B cell (primary cell): ENCODE measurements around the gene KCNK4. TPM values are rescaled to one million over a fixed set of nuclear protein-coding genes. Genes with fewer than 3 reads are reported as not detected.

Experiments used
- ATAC-seq: fragments of 200-7000 bp; cut with Tn5 transposase; one replicate; pipeline ENCODE4 v1.10.0; 2021; ENCODE audit warnings: low read depth, mild to moderate bottlenecking, moderate number of reproducible peaks, moderate library complexity
- CTCF ChIA-PET: fragments of 350-600 bp; sonication (Branson Sonifier 250); formaldehyde crosslinking; loops from one replicate; lab custom pipeline; 2021; ENCODE audit warnings: antibody characterized with exemption, inconsistent platforms; lab: Charles Lee
- POLR2A ChIA-PET: fragments of 350-600 bp; sonication (Branson Sonifier 250); formaldehyde crosslinking; loops from one replicate; lab custom pipeline; 2021; ENCODE audit warnings: antibody characterized with exemption; lab: Charles Lee
- DNase-seq: peaks from one replicate; pipeline ENCODE4 v3.0.0; 2013
- H2AFZ ChIP-seq: 2 replicates; pipeline ENCODE4 v1.6.1; 2012; ENCODE audit warnings: mild to moderate bottlenecking, low read depth, low read length; ENCODE audit not compliant: insufficient read depth, poor library complexity, severe bottlenecking
- H3K27ac ChIP-seq, 2 donors: 1 replicate in 1 of 2; 2 replicates in 1 of 2; pipeline ENCODE4 v1.5.1; 2012 to 2013; ENCODE audit warnings: low read length in 2 of 2, mild to moderate bottlenecking in 2 of 2, moderate library complexity in 1 of 2
- H3K27me3 ChIP-seq, 4 experiments: fragments of 200-600 bp in 1 of 4; sonication (generic) in 1 of 4; replicated peaks in 1 of 4; 1 replicate in 2 of 4; 2 replicates in 2 of 4; pipeline versions ENCODE4 v1.6.1 to v1.7.0; 2013 to 2016; ENCODE audit warnings: low read length in 3 of 4, mild to moderate bottlenecking in 2 of 4, mixed read lengths in 1 of 4, moderate library complexity in 1 of 4; ENCODE audit not compliant: insufficient read depth in 4 of 4, control insufficient read depth in 3 of 4; ENCODE audit errors: control extremely low read depth in 1 of 4
- H3K36me3 ChIP-seq, 2 experiments: replicated peaks in 1 of 2; 1 replicate in 1 of 2; 2 replicates in 1 of 2; pipeline versions ENCODE4 v1.6.1 to v1.7.1; 2013; ENCODE audit warnings: low read length in 1 of 2; ENCODE audit not compliant: insufficient read depth in 2 of 2, control insufficient read depth in 1 of 2; ENCODE audit errors: control extremely low read depth in 1 of 2, extremely low read depth in 1 of 2
- H3K4me1 ChIP-seq, 2 donors: fragments of 200-600 bp in 1 of 2; sonication (generic) in 1 of 2; 1 replicate in 1 of 2; 2 replicates in 1 of 2; pipeline versions ENCODE4 v1.5.1 to v1.6.1; 2013 to 2017; ENCODE audit warnings: low read length in 2 of 2; ENCODE audit not compliant: control insufficient read depth in 2 of 2, insufficient read depth in 2 of 2
- H3K4me2 ChIP-seq: replicated peaks from 2 replicates; pipeline ENCODE3; 2012; ENCODE audit warnings: mild to moderate bottlenecking, low read depth, low read length; ENCODE audit not compliant: poor library complexity, severe bottlenecking
- H3K4me3 ChIP-seq, 5 experiments: fragments of 200-600 bp in 1 of 5; sonication (generic) in 1 of 5; 1 replicate in 3 of 5; 2 replicates in 2 of 5; pipeline versions ENCODE4 v1.5.1 to v1.7.0; 2011 to 2016; ENCODE audit warnings: low read length in 4 of 5, mild to moderate bottlenecking in 4 of 5, low read depth in 2 of 5, control low read depth in 1 of 5, moderate library complexity in 1 of 5; ENCODE audit not compliant: insufficient read depth in 1 of 5; ENCODE audit errors: control extremely low read depth in 1 of 5, extremely low read depth in 1 of 5
- H3K79me2 ChIP-seq: fragments of 200-600 bp; sonication (generic); one replicate; pipeline ENCODE4 v1.6.0; 2016; ENCODE audit warnings: low read length; ENCODE audit not compliant: control insufficient read depth, insufficient read depth
- H3K9ac ChIP-seq: fragments of 200-600 bp; sonication (generic); 2 replicates; pipeline ENCODE4 v1.6.1; 2017; ENCODE audit warnings: mild to moderate bottlenecking, low read length, moderate library complexity
- H3K9me3 ChIP-seq, 3 donors: one replicate each; pipeline versions ENCODE4 v1.6.1 to v1.7.1; 2013; ENCODE audit warnings: low read length in 2 of 3; ENCODE audit not compliant: control insufficient read depth in 2 of 3, insufficient read depth in 1 of 3; ENCODE audit errors: control extremely low read depth in 1 of 3
- H4K20me1 ChIP-seq: 2 replicates; pipeline ENCODE4 v1.6.0; 2012; ENCODE audit warnings: mild to moderate bottlenecking, low read length; ENCODE audit not compliant: insufficient read depth, control insufficient read depth, poor library complexity, severe bottlenecking
- H3K27ac Mint-ChIP-seq: one replicate; pipeline ENCODE4 v1.8.0; 2021; ENCODE audit warnings: mixed read lengths
- H3K27me3 Mint-ChIP-seq: one replicate; pipeline ENCODE4 v1.8.0; 2021; ENCODE audit warnings: mixed read lengths
- H3K4me1 Mint-ChIP-seq: one replicate; pipeline ENCODE4 v1.8.0; 2021; ENCODE audit warnings: mixed read lengths
- H3K4me3 Mint-ChIP-seq: one replicate; pipeline ENCODE4 v1.8.0; 2021; ENCODE audit warnings: mixed read lengths
- H3K9me3 Mint-ChIP-seq: one replicate; pipeline ENCODE4 v1.8.0; 2022; ENCODE audit warnings: mixed read lengths; ENCODE audit not compliant: insufficient read depth
- EZH2 ChIP-seq: IDR thresholded peaks from 2 replicates; pipeline ENCODE4 v1.6.1; 2012; ENCODE audit warnings: borderline replicate concordance, low read depth, mild to moderate bottlenecking, moderate library complexity, low read length; ENCODE audit not compliant: insufficient read depth, poor library complexity, severe bottlenecking
- WGBS: methylation state at CpG from one replicate; pipeline ENCODE4 v1.1.5; 2013; ENCODE audit warnings: missing lambda C conversion rate; ENCODE audit not compliant: insufficient coverage; 5-methylcytosine and 5-hydroxymethylcytosine counted together
- intact Hi-C: fragments of 100-400 bp; cut with micrococcal nuclease; formaldehyde crosslinking; loops from one replicate; pipeline ENCODE4 v1.10.0; 2022
- polyA minus RNA-seq: library from RNA; depleted of rRNA, polyadenylated mRNA; stranded (reverse); fragments of >200 nt; gene quantifications from 2 replicates; pipeline ENCODE4 v1.2.3, GENCODE V29; 2012
- polyA plus RNA-seq: library from polyadenylated mRNA; depleted of rRNA; stranded (reverse); fragments of >200 nt; gene quantifications from 2 replicates; pipeline ENCODE4 v1.2.3, GENCODE V29; 2012
- total RNA-seq, 2 donors: library from RNA; stranded (reverse); fragments of 120-200 nt in 1 of 2; gene quantifications; 1 replicate in 1 of 2; 2 replicates in 1 of 2; pipeline versions ENCODE4 v1.2.3 to v1.2.4, GENCODE V29; 2013 to 2022
- TF ChIP-seq, protein P1 (sequence below): fragments of 200-600 bp; IDR thresholded peaks from one replicate; pipeline ENCODE4 v1.8.0; 2022; ENCODE audit warnings: antibody characterized with exemption, mild to moderate bottlenecking

The KCNK4 gene
- total RNA-seq = 0.32 and 0.39 TPM in 2 replicates
- total RNA-seq (2013) = not detected
- polyA plus RNA-seq = 0.09 TPM in 1 of 2 replicates, not detected in the other
- polyA minus RNA-seq = 0.64 TPM in 1 of 2 replicates, not detected in the other

DNA sequence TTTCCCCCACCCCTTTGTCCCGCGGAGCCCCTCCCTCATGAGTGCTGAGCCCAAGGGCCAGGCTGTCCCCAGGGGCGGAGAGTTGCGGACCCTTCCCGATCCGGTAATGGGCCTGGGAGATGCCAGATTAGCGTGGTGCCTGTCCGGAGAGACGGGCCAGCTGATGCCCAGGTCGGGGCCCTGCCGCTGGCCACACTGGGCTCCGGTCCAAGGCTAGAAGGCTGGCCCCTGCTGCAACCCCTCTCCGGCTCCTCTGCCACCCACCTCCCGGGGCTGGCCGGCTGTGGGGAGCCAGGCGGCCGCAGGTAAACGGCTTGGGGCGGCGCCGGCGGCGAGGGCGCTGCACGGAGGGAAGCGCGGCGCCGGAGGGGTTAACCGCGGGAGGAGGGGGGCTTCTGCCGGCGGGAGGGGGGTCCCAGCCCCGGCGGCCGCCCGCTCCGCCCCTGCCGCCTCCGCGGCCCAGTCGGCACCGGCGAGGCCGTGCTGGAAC, at the start of gene KCNK4:
TSS of gene KCNK4 (plus strand) at position 41 of the 490 bp plus-strand sequence. CDS start 1,717 bp downstream, outside the sequence.
- POLR2A ChIA-PET = no interaction called here
- Histone ChIP-seq H4K20me1 (peaks cover 32% of the 10 kb centered on the region), H2AFZ (no peak within 1 kb of the TSS), H3K36me3 (no peaks in the 10 kb centered on the region), H3K4me3 (peak within 1 kb of the TSS in 3 of 5 experiments; percentile 32 to 54 (median 45)), H3K79me2 (peaks cover 9% of the 10 kb centered on the region), H3K4me2 (peak within 1 kb of the TSS; percentile 89), H3K9me3 (peaks cover 0 to 11% (median 0%) of the 10 kb centered on the region in 3 donors), H3K4me1 (peaks cover 10 to 27% of the 10 kb centered on the region in 2 donors), H3K27ac (no peak within 1 kb of the TSS), H3K27me3 (peaks cover 0 to 52% (median 36%) of the 10 kb centered on the region in 4 experiments), H3K9ac (peak within 1 kb of the TSS; percentile 43)
- DNase-seq = peak; percentile 49
- peaks cover 14% of the 10 kb centered on the region for H3K4me1 Mint-ChIP-seq
- H3K27ac Mint-ChIP-seq = no peak within 1 kb of the TSS
- ATAC-seq = no peak
- CTCF ChIA-PET = interaction anchor here (6.8 kb wide), 1 partner anchor 11 kb away, joined by 47 read pairs; the partner anchor contains the start of gene CATSPERZ
- intact Hi-C loops = no loop called here
- H3K4me3 Mint-ChIP-seq = peak within 1 kb of the TSS; percentile 82
- 12% methylated on average over 45 of the region's 45 CpGs for WGBS
- peaks cover 34% of the 10 kb centered on the region for H3K27me3 Mint-ChIP-seq
- TF ChIP-seq, protein P1, sequence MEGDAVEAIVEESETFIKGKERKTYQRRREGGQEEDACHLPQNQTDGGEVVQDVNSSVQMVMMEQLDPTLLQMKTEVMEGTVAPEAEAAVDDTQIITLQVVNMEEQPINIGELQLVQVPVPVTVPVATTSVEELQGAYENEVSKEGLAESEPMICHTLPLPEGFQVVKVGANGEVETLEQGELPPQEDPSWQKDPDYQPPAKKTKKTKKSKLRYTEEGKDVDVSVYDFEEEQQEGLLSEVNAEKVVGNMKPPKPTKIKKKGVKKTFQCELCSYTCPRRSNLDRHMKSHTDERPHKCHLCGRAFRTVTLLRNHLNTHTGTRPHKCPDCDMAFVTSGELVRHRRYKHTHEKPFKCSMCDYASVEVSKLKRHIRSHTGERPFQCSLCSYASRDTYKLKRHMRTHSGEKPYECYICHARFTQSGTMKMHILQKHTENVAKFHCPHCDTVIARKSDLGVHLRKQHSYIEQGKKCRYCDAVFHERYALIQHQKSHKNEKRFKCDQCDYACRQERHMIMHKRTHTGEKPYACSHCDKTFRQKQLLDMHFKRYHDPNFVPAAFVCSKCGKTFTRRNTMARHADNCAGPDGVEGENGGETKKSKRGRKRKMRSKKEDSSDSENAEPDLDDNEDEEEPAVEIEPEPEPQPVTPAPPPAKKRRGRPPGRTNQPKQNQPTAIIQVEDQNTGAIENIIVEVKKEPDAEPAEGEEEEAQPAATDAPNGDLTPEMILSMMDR = no peak
- no peak for TF ChIP-seq EZH2
- no peaks in the 10 kb centered on the region for H3K9me3 Mint-ChIP-seq
